ENCODE measurements around the gene PCNX2. TPM values are rescaled to one million over a fixed set of nuclear protein-coding genes. Genes with fewer than 3 reads are reported as not detected.

The PCNX2 gene
- total RNA-seq, 1 donor from 2014 or later = 25.5 TPM

- Histone ChIP-seq H3K4me3 (ENCODE audit: insufficient read depth, low read depth, low read length) (no peak overlapping the region), H4K20me1 (ENCODE audit: insufficient read depth, low read length) (no peaks in the 10 kb centered on the region), H2AFZ (ENCODE audit: low read depth, low read length) (no peak overlapping the region), H3K27me3 (ENCODE audit: insufficient read depth, low read length) (no peaks in the 10 kb centered on the region), H3K27ac (ENCODE audit: low read depth, low read length) (no peak overlapping the region), H3K4me1 (ENCODE audit: insufficient read depth, low read length) (peaks cover 8% of the 10 kb centered on the region), H3K79me2 (ENCODE audit: insufficient read depth, low read length) (peaks cover 3% of the 10 kb centered on the region), H3K36me3 (ENCODE audit: insufficient read depth, low read length) (no peaks in the 10 kb centered on the region), H3K4me2 (ENCODE audit: low read length) (no peak overlapping the region), H3K9ac (ENCODE audit: low read length) (no peak overlapping the region), H3K9me3 (ENCODE audit: insufficient read depth, low read depth, low read length) (no peaks in the 10 kb centered on the region)
- Mint-ChIP-seq H3K36me3 (ENCODE audit: low read depth, unreplicated experiment) (peaks cover 17% of the 10 kb centered on the region), H3K27ac (ENCODE audit: unreplicated experiment) (no peak overlapping the region), H3K4me3 (ENCODE audit: unreplicated experiment) (no peak overlapping the region), H3K27me3 (ENCODE audit: low read depth, unreplicated experiment) (no peaks in the 10 kb centered on the region), H3K4me1 (ENCODE audit: low read depth, unreplicated experiment) (peaks cover 13% of the 10 kb centered on the region), H3K9me3 (ENCODE audit: unreplicated experiment) (no peaks in the 10 kb centered on the region)
- TF ChIP-seq CTCF (IDR thresholded peaks at IDR 0.05; ENCODE audit: insufficient read depth, low read depth, low read length) = no peak
- no peak for TF ChIP-seq EZH2 (IDR thresholded peaks at IDR 0.05; ENCODE audit: insufficient read depth, low read length)
- FAIRE-seq = no peak
- no peak for DNase-seq (ENCODE audit: low read depth)
Observed at GRCh38 chr1:232965912-232966217, 329.7 kb downstream of the PCNX2 start.

- Histone ChIP-seq H3K4me2 (ENCODE audit: low read length) (no peak overlapping the region), H3K9me3 (ENCODE audit: insufficient read depth, low read depth, low read length) (no peaks in the 10 kb centered on the region), H3K27me3 (ENCODE audit: insufficient read depth, low read length) (no peaks in the 10 kb centered on the region), H3K79me2 (ENCODE audit: insufficient read depth, low read length) (peaks cover 3% of the 10 kb centered on the region), H3K36me3 (ENCODE audit: insufficient read depth, low read length) (no peaks in the 10 kb centered on the region), H4K20me1 (ENCODE audit: insufficient read depth, low read length) (no peaks in the 10 kb centered on the region), H3K4me1 (ENCODE audit: insufficient read depth, low read length) (peaks cover 8% of the 10 kb centered on the region), H3K4me3 (ENCODE audit: insufficient read depth, low read depth, low read length) (no peak overlapping the region), H3K27ac (ENCODE audit: low read depth, low read length) (no peak overlapping the region), H2AFZ (ENCODE audit: low read depth, low read length) (no peak overlapping the region), H3K9ac (ENCODE audit: low read length) (no peak overlapping the region)
- Mint-ChIP-seq H3K4me3 (ENCODE audit: unreplicated experiment) (no peak overlapping the region), H3K36me3 (ENCODE audit: low read depth, unreplicated experiment) (peaks cover 15% of the 10 kb centered on the region), H3K9me3 (ENCODE audit: unreplicated experiment) (no peaks in the 10 kb centered on the region), H3K27me3 (ENCODE audit: low read depth, unreplicated experiment) (no peaks in the 10 kb centered on the region), H3K27ac (ENCODE audit: unreplicated experiment) (no peak overlapping the region), H3K4me1 (ENCODE audit: low read depth, unreplicated experiment) (peaks cover 13% of the 10 kb centered on the region)
- TF ChIP-seq CTCF (IDR thresholded peaks at IDR 0.05; ENCODE audit: insufficient read depth, low read depth, low read length) (no peak), EZH2 (IDR thresholded peaks at IDR 0.05; ENCODE audit: insufficient read depth, low read length) (no peak)
- no peak for FAIRE-seq
- DNase-seq (ENCODE audit: low read depth) = no peak
Observed at GRCh38 chr1:232965124-232965911, 330.2 kb downstream of the PCNX2 start.

DNA sequence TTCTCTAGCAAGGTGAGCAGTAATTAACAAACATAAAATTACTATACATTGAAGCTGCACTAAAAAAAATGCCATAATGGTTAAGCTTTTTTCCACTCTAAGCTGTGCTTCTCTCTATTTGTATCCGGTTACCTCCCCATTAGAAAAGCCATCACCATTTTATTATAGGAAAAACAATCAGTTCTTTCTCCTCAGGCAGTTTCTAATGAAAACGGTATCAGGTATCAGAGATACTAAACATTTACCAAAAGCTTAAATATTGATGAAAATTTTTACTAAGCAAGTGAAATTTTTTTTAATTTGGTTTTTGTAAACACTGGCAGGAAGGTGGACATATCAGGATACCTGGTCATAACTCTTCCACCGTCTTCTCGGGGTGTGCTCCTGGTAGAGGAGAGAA, 330.9 kb downstream of the PCNX2 start:
- Mint-ChIP-seq H3K27me3 (ENCODE audit: low read depth, unreplicated experiment) (no peaks in the 10 kb centered on the region), H3K4me3 (ENCODE audit: unreplicated experiment) (no peak overlapping the region), H3K27ac (ENCODE audit: unreplicated experiment) (no peak overlapping the region), H3K4me1 (ENCODE audit: low read depth, unreplicated experiment) (peaks cover 13% of the 10 kb centered on the region), H3K9me3 (ENCODE audit: unreplicated experiment) (no peaks in the 10 kb centered on the region), H3K36me3 (ENCODE audit: low read depth, unreplicated experiment) (peaks cover 12% of the 10 kb centered on the region)
- DNase-seq (ENCODE audit: low read depth) (no peak), FAIRE-seq (no peak)
- Histone ChIP-seq H3K4me3 (ENCODE audit: insufficient read depth, low read depth, low read length) (no peak overlapping the region), H3K27ac (ENCODE audit: low read depth, low read length) (no peak overlapping the region), H3K9me3 (ENCODE audit: insufficient read depth, low read depth, low read length) (no peaks in the 10 kb centered on the region), H3K79me2 (ENCODE audit: insufficient read depth, low read length) (peaks cover 3% of the 10 kb centered on the region), H3K27me3 (ENCODE audit: insufficient read depth, low read length) (no peaks in the 10 kb centered on the region), H3K4me2 (ENCODE audit: low read length) (no peak overlapping the region), H3K9ac (ENCODE audit: low read length) (no peak overlapping the region), H2AFZ (ENCODE audit: low read depth, low read length) (no peak overlapping the region), H3K4me1 (ENCODE audit: insufficient read depth, low read length) (peaks cover 8% of the 10 kb centered on the region), H3K36me3 (ENCODE audit: insufficient read depth, low read length) (no peaks in the 10 kb centered on the region), H4K20me1 (ENCODE audit: insufficient read depth, low read length) (no peaks in the 10 kb centered on the region)
- no peak for TF ChIP-seq CTCF (IDR thresholded peaks at IDR 0.05; ENCODE audit: insufficient read depth, low read depth, low read length)
- no peak for TF ChIP-seq EZH2 (IDR thresholded peaks at IDR 0.05; ENCODE audit: insufficient read depth, low read length)

All from astrocyte (in vitro differentiated cells and primary cell).